K562 (cell line): ENCODE data around the gene MYO1D. TPM values are rescaled to one million over a fixed set of nuclear protein-coding genes. Genes with fewer than 3 reads are reported as not detected.

Source experiments
- ATAC-seq: fragments of 200-7000 bp; cut with Tn5 transposase; 3 replicates; pipeline ENCODE4 v1.9.1; 2020; ENCODE audit warnings: moderate library complexity
- BruUV-seq: library from RNA; stranded (reverse); fragments of 400-500 nt; replicated peaks from 2 replicates; lab custom pipeline; 2021; lab: Mats Ljungman, UMichigan
- CTCF ChIA-PET: fragments of 300-600 bp; formaldehyde crosslinking; extraction: SDS; loops from one replicate; lab custom pipeline; 2021; ENCODE audit warnings: low intra/inter-chr PET ratio; lab: Yijun Ruan, JAX
- POLR2A ChIA-PET: fragments of 300-600, 350-650 bp; sonication (Branson Sonifier 250); formaldehyde crosslinking; extraction: SDS; loops from one replicate; lab custom pipeline; 2021; ENCODE audit warnings: antibody characterized with exemption, inconsistent platforms; lab: Yijun Ruan, JAX
- DNase-seq, 4 experiments: peaks; one replicate each; pipeline versions ENCODE4 v3.0.0 to v3.0.0-alpha.2; 2011 to 2018; ENCODE audit warnings: low spot score in 3 of 4, mixed read lengths in 3 of 4; ENCODE audit errors: extremely low read depth in 1 of 4
- FAIRE-seq: peaks from 2 replicates; lab custom pipeline; 2011; peaks lifted over from hg19 to GRCh38; lab: Jason Lieb, UNC
- H2AFZ ChIP-seq: 2 replicates; pipeline ENCODE4 v1.6.0; 2011; ENCODE audit warnings: low read depth, low read length, control low read depth, inconsistent platforms
- H3K27ac ChIP-seq: fragments of 200-600 bp; 3 replicates; pipeline ENCODE4 v1.8.0; 2011; ENCODE audit warnings: low read depth, mild to moderate bottlenecking, control low read depth, inconsistent platforms, low read length, moderate library complexity, mixed read lengths; ENCODE audit errors: extremely low read depth
- H3K27me3 ChIP-seq, 2 experiments: fragments of 300-600 bp in 1 of 2; 2 replicates in 1 of 2; 3 replicates in 1 of 2; pipeline versions ENCODE4 v1.6.0 to v1.8.0; 2011; ENCODE audit warnings: inconsistent platforms in 2 of 2, low read length in 2 of 2, mild to moderate bottlenecking in 1 of 2, mixed read lengths in 1 of 2, moderate library complexity in 1 of 2; ENCODE audit not compliant: control insufficient read depth in 2 of 2, insufficient read depth in 2 of 2
- H3K36me3 ChIP-seq: fragments of 300-600 bp; 3 replicates; pipeline ENCODE4 v1.8.0; 2011; ENCODE audit warnings: mild to moderate bottlenecking, low read length, inconsistent platforms; ENCODE audit not compliant: control insufficient read depth, insufficient read depth
- H3K4me1 ChIP-seq, 2 experiments: fragments of 200-600 bp in 1 of 2; replicated peaks in 1 of 2; 2 replicates in 1 of 2; 3 replicates in 1 of 2; pipeline versions ENCODE4 v1.5.1 to v1.8.0; 2011; ENCODE audit warnings: inconsistent platforms in 2 of 2, low read length in 2 of 2, mild to moderate bottlenecking in 1 of 2, mixed read lengths in 1 of 2, moderate library complexity in 1 of 2; ENCODE audit not compliant: control insufficient read depth in 2 of 2, insufficient read depth in 2 of 2
- H3K4me2 ChIP-seq: 2 replicates; pipeline ENCODE4 v1.6.1; 2011; ENCODE audit warnings: low read length, control low read depth, inconsistent platforms, mixed read lengths; ENCODE audit not compliant: insufficient read depth
- H3K4me3 ChIP-seq: fragments of 200-600 bp; sonication (generic), shearing (Covaris generic); 2 replicates; pipeline ENCODE4 v1.5.1; 2016; ENCODE audit warnings: control low read depth, inconsistent platforms
- H3K79me2 ChIP-seq: fragments of 200-600 bp; 3 replicates; pipeline ENCODE4 v1.8.0; 2011; ENCODE audit warnings: low read length, inconsistent platforms; ENCODE audit not compliant: control insufficient read depth, insufficient read depth
- H3K9ac ChIP-seq, 2 experiments: 2 replicates each; pipeline versions ENCODE4 v1.6.0 to v1.6.1; 2011; ENCODE audit warnings: low read depth in 2 of 2, low read length in 2 of 2, control low read depth in 1 of 2, inconsistent platforms in 1 of 2, mild to moderate bottlenecking in 1 of 2, mixed read lengths in 1 of 2; ENCODE audit not compliant: insufficient read depth in 1 of 2
- H3K9me1 ChIP-seq: one replicate; pipeline ENCODE4 v1.6.0; 2011; ENCODE audit warnings: inconsistent platforms, mild to moderate bottlenecking, low read length, moderate library complexity; ENCODE audit not compliant: control insufficient read depth, insufficient read depth
- H3K9me3 ChIP-seq: replicated peaks from 2 replicates; pipeline ENCODE4 v1.5.1; 2011; ENCODE audit warnings: low read depth, low read length, inconsistent platforms; ENCODE audit not compliant: control insufficient read depth, insufficient read depth
- H4K20me1 ChIP-seq: replicated peaks from 2 replicates; pipeline ENCODE4 v1.6.1; 2011; ENCODE audit warnings: low read length, inconsistent platforms, mixed read lengths; ENCODE audit not compliant: control insufficient read depth, insufficient read depth
- ADNP ChIP-seq: fragments of 200-800 bp; sonication (Bioruptor generic); IDR thresholded peaks from 2 replicates; pipeline ENCODE4 v1.6.1; 2016; ENCODE audit warnings: missing genetic modification characterization, missing compliant biosample characterization
- BRF1 ChIP-seq: IDR thresholded peaks from 3 replicates; pipeline ENCODE4 v1.6.1; 2011; ENCODE audit warnings: borderline replicate concordance, mild to moderate bottlenecking; ENCODE audit not compliant: insufficient read length; ENCODE audit errors: extremely low read depth
- MEF2A ChIP-seq: IDR thresholded peaks from 2 replicates; pipeline ENCODE4 v1.6.1; 2011; ENCODE audit warnings: low read depth, mild to moderate bottlenecking, low read length, moderate library complexity; ENCODE audit not compliant: control insufficient read depth
- NCOA1 ChIP-seq: fragments of 450-650 bp; IDR thresholded peaks from 2 replicates; pipeline ENCODE4 v1.6.1; 2016; ENCODE audit warnings: low read depth
- SLC30A9 ChIP-seq: fragments of 250-450 bp; sonication (Bioruptor Pico); IDR thresholded peaks from 2 replicates; pipeline ENCODE4 v1.8.0; 2022; ENCODE audit warnings: mild to moderate bottlenecking, moderate library complexity
- TEAD2 ChIP-seq: fragments of 450-650 bp; IDR thresholded peaks from 2 replicates; pipeline ENCODE4 v1.6.1; 2016; ENCODE audit warnings: missing genetic modification characterization, control low read depth, missing compliant biosample characterization
- ZNF3 ChIP-seq: fragments of 250-450 bp; sonication (Bioruptor Pico); IDR thresholded peaks from 2 replicates; pipeline ENCODE4 v1.5.0; 2021; ENCODE audit warnings: mild to moderate bottlenecking, moderate library complexity
- ZNF668 ChIP-seq: fragments of 250-450 bp; sonication (Bioruptor Pico); IDR thresholded peaks from 2 replicates; pipeline ENCODE4 v1.8.0; 2022; ENCODE audit warnings: mild to moderate bottlenecking, inconsistent platforms
- WGBS: fragments of 100-300 bp; shearing (Covaris generic); methylation state at CpG from one replicate; pipeline ENCODE4 v1.1.6; 2016; ENCODE audit warnings: low coverage, mixed read lengths; ENCODE audit not compliant: insufficient coverage; ENCODE audit errors: missing lambda C conversion rate; 5-methylcytosine and 5-hydroxymethylcytosine counted together
- in situ Hi-C: fragments of 300-500 bp; cut with MboI; formaldehyde crosslinking; loops from 4 replicates; pipeline ENCODE4 v1.15.0; 2018; ENCODE audit warnings: inconsistent platforms, mixed read lengths
- intact Hi-C: fragments of 100-400 bp; cut with micrococcal nuclease; formaldehyde crosslinking; loops from 2 replicates; pipeline ENCODE4 v1.14.2; 2022
- polyA plus RNA-seq, 8 experiments: library from polyadenylated mRNA; depleted of rRNA in 4 of 8; stranded (reverse) in 5 of 8; unstranded in 3 of 8; fragments of >200 nt; fragmentation: Nextera tagmentation in 2 of 8; fragmentation: Illumina TruSeq in 1 of 8; extraction: Ambion mirVana in 2 of 8; extraction: Trizol in 1 of 8; gene quantifications; 2 replicates each; pipeline versions ENCODE4 v1.2.1 to v1.2.3, GENCODE V29; 2011 to 2014; ENCODE audit warnings: inconsistent platforms in 1 of 8, missing spikeins in 1 of 8
- total RNA-seq, 7 experiments: library from RNA; depleted of rRNA in 6 of 7; stranded (reverse); fragments of >200 nt in 6 of 7; fragmentation: Illumina TruSeq in 2 of 7; extraction: Trizol in 2 of 7; gene quantifications; 2 replicates each; pipeline versions ENCODE4 v1.2.1 to v1.2.3, GENCODE V29; 2011 to 2021; ENCODE audit warnings: low replicate concordance in 1 of 7
- TF ChIP-seq, protein P1 (sequence below): fragments of 250-450 bp; sonication (Bioruptor Pico); IDR thresholded peaks from 2 replicates; pipeline ENCODE4 v1.8.0; 2021; ENCODE audit warnings: borderline replicate concordance, mild to moderate bottlenecking, moderate library complexity; ENCODE audit not compliant: poor library complexity, severe bottlenecking
- TF ChIP-seq, protein P2 (sequence below): IDR thresholded peaks from 2 replicates; pipeline ENCODE4 v1.6.1; 2011; ENCODE audit warnings: borderline replicate concordance, low read depth, mild to moderate bottlenecking, moderate library complexity, low read length; ENCODE audit not compliant: insufficient read depth, poor library complexity, severe bottlenecking

MYO1D gene
- total and polyA plus RNA-seq, 9 of the 15 experiments (the other 6 are each of a cell fraction or from before 2014, with no cell fraction given), result 2.1 to 71.2 (median 45.4) TPM

DNA sequence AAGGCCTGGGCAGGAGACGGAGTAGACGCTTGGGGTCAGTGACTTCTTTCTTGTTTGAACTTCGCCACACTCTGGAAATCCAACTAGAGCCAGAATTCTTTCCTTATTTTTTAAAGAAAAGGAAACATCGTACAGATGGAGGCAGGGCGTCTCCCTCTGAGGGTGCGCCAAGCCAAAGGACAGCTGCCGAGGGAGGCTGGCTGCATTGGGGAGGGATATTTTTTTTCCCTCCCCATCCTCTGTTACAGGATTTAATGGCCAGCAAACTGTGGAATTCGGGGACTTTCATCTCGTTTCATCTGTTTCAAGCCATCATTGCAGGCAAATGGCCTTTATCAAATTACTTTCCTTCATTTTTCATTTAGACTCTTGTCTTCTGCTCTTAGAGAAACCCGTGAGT, 374.2 kb downstream of the MYO1D start:
- Histone ChIP-seq H3K4me3 (no peak overlapping the region), H3K27me3 (no peaks in the 10 kb centered on the region), H2AFZ (no peak overlapping the region), H3K9me1 (no peaks in the 10 kb centered on the region), H3K9me3 (no peaks in the 10 kb centered on the region), H3K4me1 (peaks cover 0 to 6% of the 10 kb centered on the region in 2 experiments; a peak in 1 of 5 replicates), H3K27ac (no peak overlapping the region), H3K9ac (no peak overlapping the region), H4K20me1 (0 out of 2 replicates have a peak, but pooled peaks cover 4% of the 10 kb centered on the region), H3K4me2 (no peak overlapping the region), H3K79me2 (no peaks in the 10 kb centered on the region), H3K36me3 (no peaks in the 10 kb centered on the region; the same call in 2 of the 3 replicates)
- ChIA-PET CTCF (no interaction called here), POLR2A (no interaction called here)
- no TSS peak for BruUV-seq
- FAIRE-seq (no peak), DNase-seq (no peak), ATAC-seq (no peak)
- intact Hi-C loops, result no loop called here
- WGBS, result 62% methylated on average over 10 of the region's 10 CpGs
- TF ChIP-seq MEF2A, result no peak
- TF ChIP-seq ADNP, result no peak
- no peak for TF ChIP-seq TEAD2
- no peak for TF ChIP-seq NCOA1
- in situ Hi-C loops, result no loop called here

DNA sequence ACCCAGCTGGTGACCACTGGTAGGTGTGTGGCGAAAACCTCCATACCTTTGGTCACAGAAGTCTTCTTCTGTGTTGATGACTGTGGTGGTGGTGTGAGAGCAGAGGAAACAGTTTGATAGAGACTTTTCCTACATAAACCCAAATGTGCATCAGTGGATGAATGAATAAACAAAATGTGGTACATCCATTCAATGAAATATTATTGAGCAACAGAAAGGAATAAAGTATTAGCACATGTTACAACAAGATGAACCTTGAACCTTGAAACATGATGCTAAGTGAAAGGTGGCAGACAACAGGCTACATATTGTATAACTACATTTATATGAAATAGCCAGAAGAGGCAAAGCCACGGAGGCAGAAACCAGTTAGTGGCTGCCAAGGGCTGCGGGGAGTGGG, 374.9 kb downstream of the MYO1D start:
- H3K9me3 ChIP-seq, result no peaks in the 10 kb centered on the region
- FAIRE-seq, result no peak
- BruUV-seq, result no TSS peak
- intact Hi-C loops (no loop called here), in situ Hi-C loops (no loop called here)
- H3K4me2 ChIP-seq, result no peak overlapping the region
- no peak overlapping the region for H2AFZ ChIP-seq
- H3K4me1 ChIP-seq, result peaks cover 0 to 7% of the 10 kb centered on the region in 2 experiments; a peak in 1 of 5 replicates
- CTCF ChIA-PET, result no interaction called here
- no peaks in the 10 kb centered on the region for H3K79me2 ChIP-seq
- no peaks in the 10 kb centered on the region; the same call in 2 of the 3 replicates for H3K36me3 ChIP-seq
- no peak overlapping the region for H3K27ac ChIP-seq
- WGBS, result 81% methylated on average over 3 of the region's 3 CpGs
- ATAC-seq, result no peak
- DNase-seq, result no peak
- H3K4me3 ChIP-seq, result no peak overlapping the region
- H3K9ac ChIP-seq, result no peak overlapping the region
- POLR2A ChIA-PET, result no interaction called here
- H3K27me3 ChIP-seq, result no peaks in the 10 kb centered on the region
- H3K9me1 ChIP-seq, result no peaks in the 10 kb centered on the region
- 0 out of 2 replicates have a peak, but pooled peaks cover 4% of the 10 kb centered on the region for H4K20me1 ChIP-seq
- TF ChIP-seq ZNF3 (CRISPR knock-in tag) (no peak), ZNF668 (CRISPR knock-in tag) (no peak), BRF1 (no peak), SLC30A9 (CRISPR knock-in tag) (no peak)
- TF ChIP-seq, protein P1, sequence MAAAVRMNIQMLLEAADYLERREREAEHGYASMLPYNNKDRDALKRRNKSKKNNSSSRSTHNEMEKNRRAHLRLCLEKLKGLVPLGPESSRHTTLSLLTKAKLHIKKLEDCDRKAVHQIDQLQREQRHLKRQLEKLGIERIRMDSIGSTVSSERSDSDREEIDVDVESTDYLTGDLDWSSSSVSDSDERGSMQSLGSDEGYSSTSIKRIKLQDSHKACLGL (CRISPR knock-in tag), result no peak
- TF ChIP-seq, protein P2, sequence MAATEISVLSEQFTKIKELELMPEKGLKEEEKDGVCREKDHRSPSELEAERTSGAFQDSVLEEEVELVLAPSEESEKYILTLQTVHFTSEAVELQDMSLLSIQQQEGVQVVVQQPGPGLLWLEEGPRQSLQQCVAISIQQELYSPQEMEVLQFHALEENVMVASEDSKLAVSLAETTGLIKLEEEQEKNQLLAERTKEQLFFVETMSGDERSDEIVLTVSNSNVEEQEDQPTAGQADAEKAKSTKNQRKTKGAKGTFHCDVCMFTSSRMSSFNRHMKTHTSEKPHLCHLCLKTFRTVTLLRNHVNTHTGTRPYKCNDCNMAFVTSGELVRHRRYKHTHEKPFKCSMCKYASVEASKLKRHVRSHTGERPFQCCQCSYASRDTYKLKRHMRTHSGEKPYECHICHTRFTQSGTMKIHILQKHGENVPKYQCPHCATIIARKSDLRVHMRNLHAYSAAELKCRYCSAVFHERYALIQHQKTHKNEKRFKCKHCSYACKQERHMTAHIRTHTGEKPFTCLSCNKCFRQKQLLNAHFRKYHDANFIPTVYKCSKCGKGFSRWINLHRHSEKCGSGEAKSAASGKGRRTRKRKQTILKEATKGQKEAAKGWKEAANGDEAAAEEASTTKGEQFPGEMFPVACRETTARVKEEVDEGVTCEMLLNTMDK, result no peak
